NCI-H69 (cell line): ENCODE measurements around the gene C12orf57.

Experiments
- DNase-seq: peaks from one replicate; lab custom pipeline; 2025; lab: John Stamatoyannopoulos, UW

Gene C12orf57

GRCh38 chr12:6937481-6938352 lies 6.1 kb upstream of the C12orf57 start:
- peak; percentile 99 for DNase-seq

- no peak for DNase-seq
These were observed 5.2 kb upstream of the C12orf57 start for GRCh38 chr12:6938353-6939190.

DNA sequence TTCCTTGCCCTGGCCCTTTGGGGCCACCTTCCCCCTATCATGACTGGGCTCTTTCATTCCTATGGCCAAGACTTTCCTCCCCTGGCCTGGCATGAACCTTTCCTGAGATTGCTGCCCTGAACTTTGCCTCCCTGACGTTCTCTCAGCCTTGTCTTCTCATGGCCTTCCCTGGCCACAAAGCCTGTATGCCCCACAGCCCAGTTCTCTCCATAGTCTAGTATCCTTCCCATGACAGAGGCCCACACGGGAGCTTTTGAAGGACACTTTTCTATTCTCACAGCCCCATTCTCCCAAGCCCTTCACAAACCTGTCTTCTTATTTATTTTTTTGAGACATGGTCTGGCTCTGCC lies 4.7 kb upstream of the C12orf57 start:
- no peak for DNase-seq

GRCh38 chr12:6941267-6941666 lies 2.6 kb upstream of the C12orf57 start:
- DNase-seq = no peak

DNA sequence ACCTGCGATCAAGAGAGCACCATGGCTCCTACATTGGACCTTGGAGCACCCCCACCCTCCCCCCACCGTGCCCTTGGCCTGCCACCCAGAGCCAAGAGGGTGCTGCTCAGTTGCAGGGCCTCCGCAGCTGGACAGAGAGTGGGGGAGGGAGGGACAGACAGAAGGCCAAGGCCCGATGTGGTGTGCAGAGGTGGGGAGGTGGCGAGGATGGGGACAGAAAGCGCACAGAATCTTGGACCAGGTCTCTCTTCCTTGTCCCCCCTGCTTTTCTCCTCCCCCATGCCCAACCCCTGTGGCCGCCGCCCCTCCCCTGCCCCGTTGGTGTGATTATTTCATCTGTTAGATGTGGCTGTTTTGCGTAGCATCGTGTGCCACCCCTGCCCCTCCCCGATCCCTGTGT lies 2.0 kb upstream of the C12orf57 start:
- DNase-seq = no peak

DNA sequence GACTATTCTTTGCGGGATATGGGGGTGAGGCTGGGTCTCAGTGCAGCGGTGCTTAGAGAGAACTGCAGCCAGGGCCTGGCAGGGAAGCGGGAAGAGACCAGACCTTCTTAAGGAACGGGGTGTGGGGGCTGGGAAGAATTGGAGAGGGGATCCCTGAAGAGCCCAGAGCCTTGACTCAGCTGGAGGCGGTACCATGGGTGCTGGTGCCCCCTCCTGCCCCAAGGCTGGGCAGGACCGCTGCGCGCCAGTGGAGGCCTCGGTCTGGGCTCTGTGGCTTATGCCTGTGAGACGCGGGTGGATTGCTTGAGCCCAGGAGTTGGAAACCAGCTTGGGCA lies 1.5 kb upstream of the C12orf57 start:
- no peak for DNase-seq

DNA sequence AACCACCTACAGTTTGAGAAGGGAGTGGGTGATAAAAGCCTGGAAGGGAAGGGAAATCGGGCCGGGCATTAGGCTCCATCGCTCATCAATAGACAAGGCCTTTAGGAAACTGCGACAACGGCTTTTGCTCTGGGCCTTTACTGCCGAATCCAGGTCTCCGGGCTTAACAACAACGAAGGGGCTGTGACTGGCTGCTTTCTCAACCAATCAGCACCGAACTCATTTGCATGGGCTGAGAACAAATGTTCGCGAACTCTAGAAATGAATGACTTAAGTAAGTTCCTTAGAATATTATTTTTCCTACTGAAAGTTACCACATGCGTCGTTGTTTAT lies 467 bp upstream of the C12orf57 start:
- DNase-seq = peak; percentile 94

DNA sequence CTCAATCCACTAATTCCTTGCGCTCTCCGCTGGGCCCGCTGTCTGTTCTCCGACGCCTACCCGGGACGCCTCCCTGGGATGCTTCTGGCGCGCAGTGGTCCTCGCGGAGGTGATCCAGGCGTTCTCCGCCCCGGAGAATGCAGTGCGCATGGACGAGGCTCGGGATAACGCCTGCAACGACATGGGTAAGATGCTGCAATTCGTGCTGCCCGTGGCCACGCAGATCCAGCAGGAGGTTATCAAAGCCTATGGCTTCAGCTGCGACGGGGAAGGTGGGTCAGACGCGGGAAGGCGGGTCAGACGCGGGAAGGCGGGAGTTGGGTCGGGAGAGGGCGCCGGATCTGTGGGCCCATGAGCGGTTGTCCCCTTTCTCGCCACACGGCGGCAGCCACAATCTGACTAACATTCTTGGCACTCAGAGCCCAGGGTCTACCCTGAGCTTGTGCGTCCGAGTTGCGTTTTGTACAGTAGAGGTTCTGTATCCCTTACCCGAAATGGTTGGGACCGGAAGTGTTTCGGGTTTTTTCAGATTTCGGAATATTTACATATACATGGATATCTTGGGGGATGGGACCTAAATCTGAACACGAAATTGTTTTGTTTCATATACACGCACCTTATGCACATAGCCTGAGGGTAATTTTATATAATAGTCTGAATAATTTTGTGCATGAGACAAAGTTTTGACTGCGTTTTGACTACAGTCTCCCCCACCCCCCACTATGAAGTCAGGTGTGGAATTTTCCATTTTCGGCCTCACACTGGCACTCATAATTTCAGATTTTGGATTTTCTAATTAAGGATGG lies 762 bp downstream of the C12orf57 start:
- peak; percentile 98 for DNase-seq

DNA sequence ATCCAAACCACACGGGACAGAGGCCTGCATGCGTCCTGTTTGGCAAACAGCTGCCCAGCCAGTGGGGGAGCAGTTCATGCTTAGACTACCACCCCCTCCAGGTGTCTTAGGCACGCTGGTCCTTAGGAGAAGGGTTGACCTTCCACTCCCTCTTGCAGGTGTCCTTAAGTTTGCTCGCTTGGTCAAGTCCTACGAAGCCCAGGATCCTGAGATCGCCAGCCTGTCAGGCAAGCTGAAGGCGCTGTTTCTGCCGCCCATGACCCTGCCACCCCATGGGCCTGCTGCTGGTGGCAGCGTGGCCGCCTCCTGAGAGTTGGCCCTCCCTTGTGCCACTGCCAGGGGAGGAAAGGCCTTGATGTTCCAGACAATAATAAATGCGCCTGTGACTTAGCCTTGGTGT lies 1.8 kb downstream of the C12orf57 start:
- DNase-seq = no peak

DNA sequence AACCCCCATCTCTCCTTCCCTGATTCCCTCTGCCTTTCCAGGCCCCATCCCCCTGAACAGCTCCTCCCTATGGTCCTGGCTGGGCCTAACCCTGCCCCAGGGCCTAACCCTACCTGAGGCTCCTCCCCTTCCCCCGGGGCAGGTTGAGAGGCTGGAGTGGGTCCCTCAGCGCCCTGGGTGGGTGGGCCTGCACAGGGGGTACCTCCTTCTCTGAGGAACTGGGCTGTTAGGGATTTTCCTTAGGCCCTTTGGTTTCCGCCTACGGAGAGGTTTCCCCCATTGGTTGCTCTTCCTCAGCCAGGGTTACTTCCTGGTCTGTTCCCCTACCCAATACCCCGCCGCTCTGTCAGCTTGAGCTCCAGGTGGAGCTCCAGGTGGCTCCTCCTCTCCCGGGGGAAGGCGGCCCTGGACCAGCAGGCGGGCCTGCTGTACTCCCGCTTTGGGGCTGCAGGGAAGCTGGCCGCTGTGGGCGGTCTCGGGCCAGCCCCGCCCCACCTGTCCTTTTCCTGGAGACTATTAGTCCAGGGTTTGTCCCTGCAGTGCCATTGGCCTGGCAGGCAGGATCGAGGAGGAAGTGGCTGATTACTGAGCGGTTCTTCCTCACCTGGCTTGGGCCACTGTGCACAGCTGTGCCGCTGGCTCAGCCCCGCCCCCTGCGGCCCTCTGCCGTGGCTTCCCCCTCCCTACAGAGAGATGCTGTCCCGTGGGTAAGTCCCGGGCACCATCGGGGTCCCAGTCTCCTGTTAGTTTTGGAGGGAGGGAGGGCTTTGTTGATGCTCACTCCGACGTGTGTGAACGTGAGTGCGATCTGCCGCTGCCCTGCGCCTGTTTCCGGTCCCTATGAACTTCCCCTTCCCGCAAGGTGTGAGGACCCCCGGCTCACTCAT lies 2.5 kb downstream of the C12orf57 start:
- peak; percentile 99 for DNase-seq

DNA sequence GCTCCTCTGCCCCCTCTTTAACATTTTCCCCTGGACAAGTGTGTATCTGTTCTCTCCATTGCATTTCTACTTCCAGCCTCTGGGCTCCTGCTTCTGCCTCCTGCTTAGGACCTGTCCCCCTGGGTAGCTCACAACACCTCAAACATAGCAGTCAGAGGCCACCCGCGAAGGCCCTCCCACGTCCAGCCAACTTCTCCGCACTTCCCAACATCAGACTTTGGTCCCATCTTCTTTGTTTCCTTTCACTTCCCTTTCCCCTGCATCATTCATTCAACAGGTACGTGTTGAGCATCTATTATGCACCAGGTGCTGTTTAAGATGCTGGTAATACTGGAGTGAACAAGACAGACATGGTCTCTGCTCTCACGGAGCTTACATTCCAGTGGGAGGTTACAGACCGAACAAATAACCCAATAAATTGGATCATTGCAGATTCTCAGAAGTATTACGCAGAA lies 3.1 kb downstream of the C12orf57 start:
- DNase-seq = no peak

GRCh38 chr12:6947615-6948014 lies 3.8 kb downstream of the C12orf57 start:
- no peak for DNase-seq

GRCh38 chr12:6948873-6949594 lies 5.2 kb downstream of the C12orf57 start:
- no peak for DNase-seq

GRCh38 chr12:6950401-6950801 lies 6.6 kb downstream of the C12orf57 start:
- no peak for DNase-seq

GRCh38 chr12:6950811-6951540 lies 7.2 kb downstream of the C12orf57 start, which contains the start of gene PTPN6:
PTPN6 (plus strand) TSS chr12:6951356; CDS start chr12:6951513, 157 bp downstream.
- DNase-seq = no peak

GRCh38 chr12:6951551-6952120 lies 7.8 kb downstream of the C12orf57 start:
- no peak for DNase-seq

GRCh38 chr12:6952121-6952862 lies 8.5 kb downstream of the C12orf57 start:
- no peak for DNase-seq

GRCh38 chr12:6952863-6953441 lies 9.1 kb downstream of the C12orf57 start:
- DNase-seq = no peak
